Peyer's patch (tissue), 4 donors: ENCODE measurements around the gene XRCC2.

Source experiments
- CTCF ChIP-seq, 6 experiments: fragments of 450-650 bp in 4 of 6; fragments of 200-600 bp in 2 of 6; sonication (generic) in 1 of 6; IDR thresholded peaks; one replicate each; pipeline ENCODE4 v1.5.1; 2017 to 2019; ENCODE audit warnings: antibody characterized with exemption in 6 of 6, mild to moderate bottlenecking in 3 of 6, moderate library complexity in 1 of 6
- POLR2A ChIP-seq, 2 donors: fragments of 450-650 bp; IDR thresholded peaks; one replicate each; pipeline ENCODE4 v1.5.1; 2017; ENCODE audit warnings: antibody characterized with exemption in 2 of 2, mild to moderate bottlenecking in 2 of 2, moderate library complexity in 2 of 2

DNA sequence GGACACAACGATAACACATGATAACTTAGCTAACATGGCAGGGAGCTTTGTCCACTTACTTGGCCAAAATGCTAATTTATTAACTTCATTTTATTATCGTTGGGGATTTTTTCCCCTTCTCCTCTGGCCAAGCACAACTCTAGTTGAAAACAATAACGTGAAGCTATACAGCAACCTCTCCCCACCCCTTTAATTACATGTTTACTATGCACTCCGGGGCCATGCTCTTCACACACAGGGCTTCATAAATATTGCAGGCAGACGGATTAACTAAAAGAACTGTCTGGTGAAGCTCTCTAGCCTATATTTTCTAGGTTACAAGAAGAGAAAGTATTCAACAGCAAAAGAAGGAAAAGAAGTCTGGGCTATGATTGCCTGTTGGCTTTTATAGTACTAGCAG, 51.7 kb downstream of the XRCC2 start:
- TF ChIP-seq CTCF (IDR thresholded peaks at IDR 0.05), result no peak
- TF ChIP-seq POLR2A (IDR thresholded peaks at IDR 0.05), result no peak
